KMS-11 (cell line): Measurements from ENCODE around the gene DPYSL5.

Experiments
- H2AFZ ChIP-seq: fragments of 200-600 bp; sonication (generic); 2 replicates; pipeline ENCODE4 v1.6.1; 2016; ENCODE audit warnings: antibody characterized with exemption, mixed run types, low read depth
- H3K27ac ChIP-seq: fragments of 200-600 bp; sonication (generic); 2 replicates; pipeline ENCODE4 v1.6.1; 2016; ENCODE audit warnings: mild to moderate bottlenecking, mixed run types
- H3K27me3 ChIP-seq: fragments of 200-600 bp; sonication (generic); 2 replicates; pipeline ENCODE4 v1.6.1; 2017; ENCODE audit warnings: mild to moderate bottlenecking, low read depth, mixed run types, moderate library complexity; ENCODE audit not compliant: insufficient read depth
- H3K36me3 ChIP-seq: fragments of 200-600 bp; sonication (generic); 2 replicates; pipeline ENCODE4 v1.6.1; 2017; ENCODE audit warnings: mild to moderate bottlenecking, mixed run types; ENCODE audit not compliant: insufficient read depth
- H3K4me1 ChIP-seq: fragments of 200-600 bp; sonication (generic); 2 replicates; pipeline ENCODE4 v1.6.1; 2016; ENCODE audit warnings: mild to moderate bottlenecking, low read depth, mixed run types; ENCODE audit not compliant: poor library complexity, severe bottlenecking
- H3K4me2 ChIP-seq: fragments of 200-600 bp; sonication (generic); 2 replicates; pipeline ENCODE4 v1.7.0; 2016; ENCODE audit warnings: mild to moderate bottlenecking, mixed run types
- H3K4me3 ChIP-seq: fragments of 200-600 bp; sonication (generic); IDR thresholded peaks from 2 replicates; pipeline ENCODE4 v1.6.1; 2017; ENCODE audit warnings: low read depth, low read length, mixed read lengths; ENCODE audit not compliant: insufficient read depth
- H3K79me2 ChIP-seq: fragments of 200-600 bp; sonication (generic); 2 replicates; pipeline ENCODE4 v1.6.1; 2016; ENCODE audit warnings: low read depth, mixed run types; ENCODE audit not compliant: insufficient read depth
- H3K9ac ChIP-seq: fragments of 200-600 bp; sonication (generic); 2 replicates; pipeline ENCODE4 v1.6.1; 2016; ENCODE audit warnings: mild to moderate bottlenecking, mixed run types
- H4K20me1 ChIP-seq: fragments of 200-600 bp; sonication (generic); 2 replicates; pipeline ENCODE4 v1.6.1; 2016; ENCODE audit warnings: mild to moderate bottlenecking, mixed run types; ENCODE audit not compliant: insufficient read depth
- TF ChIP-seq, protein P1 (sequence below): fragments of 200-600 bp; sonication (generic); conservative IDR thresholded peaks from 2 replicates; pipeline ENCODE4 v1.6.1; 2017; ENCODE audit warnings: low read depth, mild to moderate bottlenecking, antibody characterized with exemption, low read length, moderate library complexity, mixed read lengths

The DPYSL5 gene

DNA sequence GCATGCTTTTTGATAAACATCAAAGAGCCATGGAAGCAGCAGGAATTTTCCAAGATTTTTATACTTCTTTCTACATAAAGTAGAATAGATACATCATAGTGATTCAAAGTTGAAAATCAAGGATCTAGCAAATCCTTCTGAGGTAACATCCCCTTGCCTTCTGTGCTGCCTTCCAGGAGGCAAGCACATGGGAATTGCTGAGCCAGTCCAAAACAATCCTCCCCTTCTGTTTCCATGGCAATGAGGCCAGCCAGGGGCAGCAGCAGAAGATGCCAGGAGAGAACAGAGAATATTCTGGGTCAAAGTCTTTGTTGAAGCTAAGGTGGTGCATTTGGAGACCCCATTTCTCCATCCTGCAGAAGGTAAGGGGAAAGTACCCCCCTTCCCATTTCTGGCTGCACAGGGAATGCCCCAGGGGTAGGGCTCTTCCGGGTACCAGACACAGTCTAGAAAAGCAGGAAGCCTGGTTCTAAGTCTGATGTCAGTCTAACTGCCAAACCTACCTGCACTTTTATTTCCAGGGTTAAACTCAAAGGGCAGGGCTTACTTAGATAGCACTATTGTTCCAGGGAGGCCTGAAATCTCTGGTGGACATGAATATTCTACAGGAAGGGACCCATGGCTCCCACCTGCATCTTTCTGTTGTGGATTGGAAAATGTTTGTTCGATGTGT is 40.0 kb upstream of the DPYSL5 start:
- Histone ChIP-seq H3K9ac (no peak overlapping the region), H3K27me3 (no peaks in the 10 kb centered on the region), H3K4me2 (no peak overlapping the region), H3K79me2 (no peaks in the 10 kb centered on the region), H3K27ac (no peak overlapping the region), H4K20me1 (no peaks in the 10 kb centered on the region), H3K36me3 (no peaks in the 10 kb centered on the region), H3K4me1 (no peaks in the 10 kb centered on the region), H2AFZ (no peak overlapping the region), H3K4me3 (no peak overlapping the region)
- TF ChIP-seq, protein P1, sequence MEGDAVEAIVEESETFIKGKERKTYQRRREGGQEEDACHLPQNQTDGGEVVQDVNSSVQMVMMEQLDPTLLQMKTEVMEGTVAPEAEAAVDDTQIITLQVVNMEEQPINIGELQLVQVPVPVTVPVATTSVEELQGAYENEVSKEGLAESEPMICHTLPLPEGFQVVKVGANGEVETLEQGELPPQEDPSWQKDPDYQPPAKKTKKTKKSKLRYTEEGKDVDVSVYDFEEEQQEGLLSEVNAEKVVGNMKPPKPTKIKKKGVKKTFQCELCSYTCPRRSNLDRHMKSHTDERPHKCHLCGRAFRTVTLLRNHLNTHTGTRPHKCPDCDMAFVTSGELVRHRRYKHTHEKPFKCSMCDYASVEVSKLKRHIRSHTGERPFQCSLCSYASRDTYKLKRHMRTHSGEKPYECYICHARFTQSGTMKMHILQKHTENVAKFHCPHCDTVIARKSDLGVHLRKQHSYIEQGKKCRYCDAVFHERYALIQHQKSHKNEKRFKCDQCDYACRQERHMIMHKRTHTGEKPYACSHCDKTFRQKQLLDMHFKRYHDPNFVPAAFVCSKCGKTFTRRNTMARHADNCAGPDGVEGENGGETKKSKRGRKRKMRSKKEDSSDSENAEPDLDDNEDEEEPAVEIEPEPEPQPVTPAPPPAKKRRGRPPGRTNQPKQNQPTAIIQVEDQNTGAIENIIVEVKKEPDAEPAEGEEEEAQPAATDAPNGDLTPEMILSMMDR, result no peak

DNA sequence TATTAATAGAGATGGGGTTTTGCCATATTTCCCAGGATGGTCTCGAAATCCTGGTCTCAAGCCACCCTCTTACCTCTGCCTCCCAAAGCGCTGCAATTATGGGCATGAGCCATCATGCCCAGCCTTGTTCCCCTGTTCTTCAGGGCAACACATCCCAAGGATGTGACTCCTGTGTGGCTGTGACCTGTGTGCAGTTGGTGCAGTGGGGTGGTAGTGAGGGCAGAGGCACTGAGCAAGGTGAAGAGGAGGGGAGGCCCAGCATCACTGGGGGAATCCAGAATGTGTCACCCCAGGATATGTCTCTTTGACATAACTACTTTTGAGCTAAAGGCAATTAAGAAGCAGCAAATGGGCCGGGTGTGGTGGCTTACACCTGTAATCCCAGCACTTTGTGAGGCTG is 38.7 kb upstream of the DPYSL5 start:
- Histone ChIP-seq H3K4me2 (no peak overlapping the region), H4K20me1 (no peaks in the 10 kb centered on the region), H3K4me1 (no peaks in the 10 kb centered on the region), H3K36me3 (no peaks in the 10 kb centered on the region), H3K9ac (no peak overlapping the region), H2AFZ (no peak overlapping the region), H3K4me3 (no peak overlapping the region), H3K27me3 (no peaks in the 10 kb centered on the region), H3K27ac (no peak overlapping the region), H3K79me2 (no peaks in the 10 kb centered on the region)
- TF ChIP-seq, protein P1, result no peak

DNA sequence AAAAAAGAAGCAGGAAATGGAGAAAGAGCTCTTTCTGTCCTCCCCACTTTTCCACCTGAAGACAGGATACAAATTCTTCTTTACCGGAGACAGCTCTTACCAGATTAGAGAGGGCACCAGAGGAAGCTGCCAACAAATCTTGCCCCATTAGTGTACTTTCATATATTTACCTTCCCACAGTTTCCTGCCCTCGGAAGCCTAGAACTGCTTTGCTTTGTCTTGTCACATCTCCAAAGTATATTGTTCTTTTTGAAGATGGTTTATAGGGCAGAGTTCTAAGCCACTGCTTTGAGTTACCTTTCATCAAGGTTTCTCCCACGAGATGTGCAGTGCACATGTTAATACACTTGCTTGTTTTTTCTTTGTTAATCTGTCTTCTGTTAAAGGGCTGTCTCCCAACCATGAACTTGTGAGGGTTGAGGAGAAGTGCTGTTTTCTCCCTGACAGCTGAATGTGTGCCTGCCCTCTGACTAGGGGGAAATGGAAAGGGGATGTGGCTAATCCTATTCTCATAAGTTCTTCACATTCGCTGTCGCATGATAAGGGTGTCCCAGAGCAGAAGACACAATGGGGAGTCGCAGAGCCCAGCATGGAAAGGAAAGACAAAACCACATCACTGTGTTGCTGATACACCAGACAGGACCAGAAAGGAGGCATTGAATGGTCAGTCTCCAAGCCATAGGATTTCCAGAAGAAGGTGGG is 37.9 kb upstream of the DPYSL5 start:
- no peak overlapping the region for H3K27ac ChIP-seq
- no peaks in the 10 kb centered on the region for H3K36me3 ChIP-seq
- H2AFZ ChIP-seq, result no peak overlapping the region
- H3K4me1 ChIP-seq, result no peaks in the 10 kb centered on the region
- TF ChIP-seq, protein P1, result no peak
- no peaks in the 10 kb centered on the region for H3K79me2 ChIP-seq
- no peak overlapping the region for H3K4me2 ChIP-seq
- no peaks in the 10 kb centered on the region for H3K27me3 ChIP-seq
- no peak overlapping the region for H3K4me3 ChIP-seq
- H3K9ac ChIP-seq, result no peak overlapping the region
- no peaks in the 10 kb centered on the region for H4K20me1 ChIP-seq

DNA sequence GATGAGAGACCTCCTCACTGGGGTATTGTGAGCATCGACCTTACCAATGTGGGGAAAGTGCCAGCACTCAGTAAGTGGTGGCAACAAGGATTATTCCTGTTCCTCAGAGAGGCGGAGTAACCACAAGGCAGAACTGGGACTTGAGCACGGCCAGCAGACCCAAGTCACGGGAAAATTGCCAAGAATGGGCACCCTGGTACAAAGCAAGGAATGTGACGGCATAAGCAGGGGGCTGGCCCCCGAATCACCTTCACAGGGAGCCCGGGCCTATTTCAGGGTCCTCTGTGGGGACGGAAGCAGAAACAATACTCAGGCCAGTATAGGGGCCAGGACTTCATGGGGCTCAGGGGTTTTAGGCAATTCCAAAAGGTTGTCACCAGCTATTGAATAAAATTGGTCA is 36.7 kb upstream of the DPYSL5 start:
- H3K27ac ChIP-seq, result no peak overlapping the region
- H3K79me2 ChIP-seq, result no peaks in the 10 kb centered on the region
- no peaks in the 10 kb centered on the region for H3K4me1 ChIP-seq
- H3K27me3 ChIP-seq, result no peaks in the 10 kb centered on the region
- H2AFZ ChIP-seq, result no peak overlapping the region
- no peaks in the 10 kb centered on the region for H3K36me3 ChIP-seq
- TF ChIP-seq, protein P1, result no peak
- H3K4me3 ChIP-seq, result no peak overlapping the region
- H3K4me2 ChIP-seq, result no peak overlapping the region
- no peak overlapping the region for H3K9ac ChIP-seq
- H4K20me1 ChIP-seq, result no peaks in the 10 kb centered on the region
